Fibroblast of lung (primary cell): Measurements from ENCODE around the gene KLK8. TPM values are rescaled to one million over a fixed set of nuclear protein-coding genes. Genes with fewer than 3 reads are reported as not detected.
"Not testable (repeated sequence)": the region's sequence is repeated elsewhere in the genome, so short reads cannot be mapped to it uniquely, and the experiment has no call there.

Source experiments
- DNase-seq, 2 donors: peaks; one replicate each; pipeline versions ENCODE4 v3.0.0 to v3.0.0-alpha.2; 2010; ENCODE audit warnings: low read depth in 2 of 2
- H2AFZ ChIP-seq: 2 replicates; pipeline ENCODE4 v1.5.1; 2012; ENCODE audit warnings: low read length, control low read depth, inconsistent platforms
- H3K27ac ChIP-seq: 2 replicates; pipeline ENCODE4 v1.5.1; 2011; ENCODE audit warnings: low read length, control low read depth; ENCODE audit not compliant: insufficient read depth
- H3K27me3 ChIP-seq: 2 replicates; pipeline ENCODE4 v1.5.1; 2011; ENCODE audit warnings: mild to moderate bottlenecking, low read length; ENCODE audit not compliant: control insufficient read depth, insufficient read depth
- H3K36me3 ChIP-seq: 2 replicates; pipeline ENCODE4 v1.5.1; 2011; ENCODE audit warnings: low read length; ENCODE audit not compliant: control insufficient read depth, insufficient read depth
- H3K4me1 ChIP-seq: 2 replicates; pipeline ENCODE4 v1.5.1; 2011; ENCODE audit warnings: low read length; ENCODE audit not compliant: control insufficient read depth, insufficient read depth; ENCODE audit errors: extremely low read depth
- H3K4me2 ChIP-seq: 2 replicates; pipeline ENCODE4 v1.5.1; 2011; ENCODE audit warnings: low read length, control low read depth; ENCODE audit not compliant: insufficient read depth; ENCODE audit errors: extremely low read depth
- H3K4me3 ChIP-seq, 4 experiments: fragments of 200-600 bp in 1 of 4; sonication (generic) in 1 of 4; replicated peaks in 1 of 4; 2 replicates each; pipeline ENCODE4 v1.5.1; 2011 to 2016; ENCODE audit warnings: low read length in 4 of 4, low read depth in 3 of 4, mild to moderate bottlenecking in 3 of 4, control low read depth in 2 of 4, inconsistent platforms in 1 of 4, mixed read lengths in 1 of 4; ENCODE audit not compliant: insufficient read depth in 1 of 4; ENCODE audit errors: control extremely low read depth in 1 of 4
- H3K79me2 ChIP-seq: 2 replicates; pipeline ENCODE4 v1.5.1; 2012; ENCODE audit warnings: mild to moderate bottlenecking, low read length, inconsistent platforms; ENCODE audit not compliant: control insufficient read depth, insufficient read depth
- H3K9ac ChIP-seq: 2 replicates; pipeline ENCODE4 v1.5.1; 2011; ENCODE audit warnings: mild to moderate bottlenecking, low read length, control low read depth; ENCODE audit not compliant: insufficient read depth
- H3K9me3 ChIP-seq: 2 replicates; pipeline ENCODE4 v1.5.1; 2012; ENCODE audit warnings: low read depth, low read length; ENCODE audit not compliant: control insufficient read depth, insufficient read depth
- H4K20me1 ChIP-seq: 2 replicates; pipeline ENCODE4 v1.5.1; 2011; ENCODE audit warnings: low read length; ENCODE audit not compliant: control insufficient read depth, insufficient read depth; ENCODE audit errors: extremely low read depth
- CTCF ChIP-seq, 2 donors: IDR thresholded peaks in 1 of 2; conservative IDR thresholded peaks in 1 of 2; 1 replicate in 1 of 2; 2 replicates in 1 of 2; pipeline ENCODE4 v1.5.1; 2011 to 2012; ENCODE audit warnings: low read length in 2 of 2, control low read depth in 1 of 2, inconsistent platforms in 1 of 2, low read depth in 1 of 2, mild to moderate bottlenecking in 1 of 2
- EZH2 ChIP-seq: IDR thresholded peaks from 2 replicates; pipeline ENCODE4 v1.5.1; 2012; ENCODE audit warnings: low read length, control low read depth, mild to moderate bottlenecking; ENCODE audit errors: missing control alignments
- polyA plus RNA-seq, 2 donors: library from polyadenylated mRNA; depleted of rRNA in 1 of 2; stranded (reverse) in 1 of 2; unstranded in 1 of 2; fragments of >200 nt; gene quantifications; 2 replicates each; pipeline ENCODE4 v1.2.1, GENCODE V29; 2011 to 2012; ENCODE audit warnings: missing spikeins in 1 of 2
- total RNA-seq: library from RNA; depleted of rRNA; stranded (reverse); fragments of >200 nt; gene quantifications from 2 replicates; pipeline ENCODE4 v1.2.1, GENCODE V29; 2014

Gene KLK8
- total and polyA plus RNA-seq, 2 donors (not counting 1 experiment from before 2014, with no cell fraction given): not detected

GRCh38 chr19:50992666-50993035, 8.8 kb downstream of the KLK8 start:
- H4K20me1 ChIP-seq: no peaks in the 10 kb centered on the region
- no peaks in the 10 kb centered on the region for H3K36me3 ChIP-seq
- no peak overlapping the region for H3K9ac ChIP-seq
- H3K4me2 ChIP-seq: no peak overlapping the region
- no peak overlapping the region for H3K27ac ChIP-seq
- H3K4me3 ChIP-seq: no peak overlapping the region
- TF ChIP-seq CTCF (conservative IDR thresholded peaks at IDR 0.05 in 1 of 2, IDR thresholded peaks at IDR 0.05 in 1 of 2; ENCODE audit: low read depth in 1 of 2, low read length in 2 of 2) (no peak), EZH2 (no peak)
- no peaks in the 10 kb centered on the region for H3K4me1 ChIP-seq
- no peaks in the 10 kb centered on the region for H3K79me2 ChIP-seq
- H3K27me3 ChIP-seq: no peaks in the 10 kb centered on the region
- no peaks in the 10 kb centered on the region for H3K9me3 ChIP-seq
- no peak overlapping the region for H2AFZ ChIP-seq
- DNase-seq: no peak

- H2AFZ ChIP-seq, H3K4me2 ChIP-seq: not testable (repeated sequence)
Observed at GRCh38 chr19:50984416-50984815, 17.0 kb downstream of the KLK8 start.

GRCh38 chr19:50983625-50984292, 17.6 kb downstream of the KLK8 start, which contains the start of gene KLK7:
Gene KLK7, minus strand, starts transcription at chr19:50983917. Its CDS starts 1,518 bp downstream, at chr19:50982399.
- no peak within 1 kb of the TSS for H3K27ac ChIP-seq
- H3K4me2 ChIP-seq: no peak within 1 kb of the TSS
- H3K79me2 ChIP-seq: no peaks in the 10 kb centered on the region
- H3K9me3 ChIP-seq: no peaks in the 10 kb centered on the region
- H3K9ac ChIP-seq: no peak within 1 kb of the TSS
- no peak for DNase-seq
- TF ChIP-seq EZH2 (no peak), CTCF (conservative IDR thresholded peaks at IDR 0.05 in 1 of 2, IDR thresholded peaks at IDR 0.05 in 1 of 2; ENCODE audit: low read depth in 1 of 2, low read length in 2 of 2) (no peak)
- no peak within 1 kb of the TSS for H3K4me3 ChIP-seq
- no peaks in the 10 kb centered on the region for H4K20me1 ChIP-seq
- no peaks in the 10 kb centered on the region for H3K4me1 ChIP-seq
- H3K36me3 ChIP-seq: no peaks in the 10 kb centered on the region
- H3K27me3 ChIP-seq: no peaks in the 10 kb centered on the region
- H2AFZ ChIP-seq: no peak within 1 kb of the TSS

More at GRCh38 chr19:50984416-50984815, 17.0 kb downstream of the KLK8 start:
- not testable (repeated sequence) for H3K27ac ChIP-seq, DNase-seq, H3K4me1 ChIP-seq, H3K4me3 ChIP-seq, H4K20me1 ChIP-seq, H3K27me3 ChIP-seq, H3K79me2 ChIP-seq, H3K36me3 ChIP-seq, H3K9ac ChIP-seq, H3K9me3 ChIP-seq
